Liver (tissue), 9 donors: ENCODE measurements around the gene GBGT1. TPM values are rescaled to one million over a fixed set of nuclear protein-coding genes. Genes with fewer than 3 reads are reported as not detected.

Experiments
- DNase-seq: peaks from one replicate; pipeline ENCODE4 v3.0.0-alpha.2; 2017; ENCODE audit warnings: low spot score
- H3K27ac ChIP-seq, 2 donors: one replicate each; pipeline ENCODE4 v1.7.0; 2013; ENCODE audit warnings: inconsistent platforms in 2 of 2, low read length in 2 of 2, control low read depth in 1 of 2, low read depth in 1 of 2, mild to moderate bottlenecking in 1 of 2
- H3K27me3 ChIP-seq, 4 donors: one replicate each; pipeline versions ENCODE4 v1.6.1 to v1.7.0; 2013; ENCODE audit warnings: low read length in 3 of 4, inconsistent platforms in 1 of 4, mild to moderate bottlenecking in 1 of 4, moderate library complexity in 1 of 4; ENCODE audit not compliant: control insufficient read depth in 4 of 4, insufficient read depth in 4 of 4
- H3K36me3 ChIP-seq, 4 donors: one replicate each; pipeline versions ENCODE4 v1.6.1 to v1.7.0; 2013; ENCODE audit warnings: low read length in 3 of 4, mild to moderate bottlenecking in 3 of 4, low read depth in 1 of 4, moderate library complexity in 1 of 4; ENCODE audit not compliant: control insufficient read depth in 4 of 4, insufficient read depth in 3 of 4
- H3K4me1 ChIP-seq, 4 donors: one replicate each; pipeline versions ENCODE4 v1.6.1 to v1.7.0; 2013; ENCODE audit warnings: low read length in 3 of 4, mild to moderate bottlenecking in 3 of 4, moderate library complexity in 1 of 4; ENCODE audit not compliant: control insufficient read depth in 4 of 4, insufficient read depth in 4 of 4
- H3K4me3 ChIP-seq, 3 donors: one replicate each; pipeline versions ENCODE4 v1.6.1 to v1.7.0; 2013; ENCODE audit warnings: low read length in 3 of 3, control low read depth in 1 of 3, low read depth in 1 of 3, mild to moderate bottlenecking in 1 of 3
- H3K9ac ChIP-seq, 2 donors: one replicate each; pipeline ENCODE4 v1.7.0; 2013; ENCODE audit warnings: low read length in 2 of 2, mild to moderate bottlenecking in 2 of 2, moderate library complexity in 2 of 2, control low read depth in 1 of 2, low read depth in 1 of 2
- H3K9me3 ChIP-seq, 4 donors: one replicate each; pipeline versions ENCODE4 v1.6.1 to v1.7.0; 2013; ENCODE audit warnings: low read length in 3 of 4; ENCODE audit not compliant: control insufficient read depth in 4 of 4
- ATF3 ChIP-seq: IDR thresholded peaks from 2 replicates; pipeline ENCODE4 v1.6.1; 2016; ENCODE audit warnings: antibody characterized with exemption
- CTCF ChIP-seq: fragments of 150-350 bp; IDR thresholded peaks from 2 replicates; pipeline ENCODE4 v1.5.1; 2017; ENCODE audit warnings: improper control_type of control experiment, low read depth, low read length; ENCODE audit not compliant: missing input control
- EGR1 ChIP-seq, 2 donors: IDR thresholded peaks; 2 replicates each; pipeline ENCODE4 v1.6.1; 2016 to 2018; ENCODE audit warnings: antibody characterized with exemption in 2 of 2, low read depth in 2 of 2
- FOXA1 ChIP-seq: IDR thresholded peaks from 2 replicates; pipeline ENCODE4 v1.6.1; 2016; ENCODE audit warnings: antibody characterized with exemption
- FOXA2 ChIP-seq: IDR thresholded peaks from 2 replicates; pipeline ENCODE4 v1.6.1; 2016; ENCODE audit warnings: antibody characterized with exemption
- GABPA ChIP-seq, 2 donors: IDR thresholded peaks in 1 of 2; conservative IDR thresholded peaks in 1 of 2; 2 replicates each; pipeline ENCODE4 v1.6.1; 2016; ENCODE audit warnings: antibody characterized with exemption in 2 of 2, mild to moderate bottlenecking in 1 of 2, moderate library complexity in 1 of 2
- HNF4A ChIP-seq, 2 donors: conservative IDR thresholded peaks; 2 replicates each; pipeline ENCODE4 v1.6.1; 2016; ENCODE audit warnings: antibody characterized with exemption in 2 of 2, mild to moderate bottlenecking in 2 of 2
- HNF4G ChIP-seq: IDR thresholded peaks from 2 replicates; pipeline ENCODE4 v1.6.1; 2016; ENCODE audit warnings: antibody characterized with exemption
- JUND ChIP-seq, 2 donors: IDR thresholded peaks; 2 replicates each; pipeline ENCODE4 v1.6.1; 2016; ENCODE audit warnings: antibody characterized with exemption in 2 of 2
- NR2F2 ChIP-seq: IDR thresholded peaks from 2 replicates; pipeline ENCODE4 v1.6.1; 2016; ENCODE audit warnings: antibody characterized with exemption
- RAD21 ChIP-seq, 2 donors: IDR thresholded peaks; 2 replicates each; pipeline ENCODE4 v1.6.1; 2016; ENCODE audit warnings: antibody characterized with exemption in 2 of 2, mild to moderate bottlenecking in 2 of 2
- RXRA ChIP-seq, 2 donors: IDR thresholded peaks; 2 replicates each; pipeline ENCODE4 v1.6.1; 2017 to 2018; ENCODE audit warnings: antibody characterized with exemption in 2 of 2, mild to moderate bottlenecking in 1 of 2
- SP1 ChIP-seq: IDR thresholded peaks from 2 replicates; pipeline ENCODE4 v1.6.1; 2018; ENCODE audit warnings: antibody characterized with exemption, mild to moderate bottlenecking
- TAF1 ChIP-seq: conservative IDR thresholded peaks from 2 replicates; pipeline ENCODE4 v1.6.1; 2016; ENCODE audit warnings: antibody characterized with exemption, mild to moderate bottlenecking
- YY1 ChIP-seq: IDR thresholded peaks from 2 replicates; pipeline ENCODE4 v1.6.1; 2016; ENCODE audit warnings: antibody characterized with exemption, mild to moderate bottlenecking
- WGBS: extraction: QIAGEN DNeasy Blood & Tissue Kit; methylation state at CpG from one replicate; pipeline ENCODE4 v1.1.7; 2013; 5-methylcytosine and 5-hydroxymethylcytosine counted together
- polyA plus RNA-seq, 2 donors: library from polyadenylated mRNA; stranded (reverse) in 1 of 2; unstranded in 1 of 2; fragments of 200-250 nt in 1 of 2; fragments of >200 nt in 1 of 2; fragmentation: Nextera tagmentation in 1 of 2; extraction: Ambion mirVana in 1 of 2; gene quantifications; one replicate each; pipeline versions ENCODE4 v1.2.1 to v1.2.3, GENCODE V29; 2013 to 2015
- total RNA-seq, 2 donors: library from RNA; depleted of rRNA; stranded (reverse); fragments of >200 nt; gene quantifications; one replicate each; pipeline ENCODE4 v1.2.3, GENCODE V29; 2014
- TF ChIP-seq, protein P1 (sequence below): IDR thresholded peaks from 2 replicates; pipeline ENCODE4 v1.6.1; 2016; ENCODE audit warnings: antibody characterized with exemption
- TF ChIP-seq, protein P2 (sequence below): IDR thresholded peaks from 2 replicates; pipeline ENCODE4 v1.6.1; 2016; ENCODE audit warnings: antibody characterized with exemption
- TF ChIP-seq, protein P3 (sequence below): IDR thresholded peaks from 2 replicates; pipeline ENCODE4 v1.6.1; 2016; ENCODE audit warnings: antibody characterized with exemption, mild to moderate bottlenecking
- donor health status: healthy.
- donor health status: healthy.
- donor health status: healthy.
- donor health status: healthy.
- donor health status: healthy.

The GBGT1 gene
- total and polyA plus RNA-seq, 4 donors: 0.33 to 25.7 (median 2.3) TPM

GRCh38 chr9:133194597-133194996 lies 30.9 kb upstream of the GBGT1 start:
- 82% methylated on average over 4 of the region's 4 CpGs for WGBS
- peaks cover 0 to 2% (median 0%) of the 10 kb centered on the region in 4 donors for H3K27me3 ChIP-seq
- DNase-seq: no peak
- no peak overlapping the region for H3K9ac ChIP-seq
- H3K27ac ChIP-seq: no peak overlapping the region
- H3K36me3 ChIP-seq: no peaks in the 10 kb centered on the region
- no peaks in the 10 kb centered on the region for H3K4me1 ChIP-seq
- no peak overlapping the region for H3K4me3 ChIP-seq
- H3K9me3 ChIP-seq: peaks cover 0 to 6% (median 0%) of the 10 kb centered on the region in 4 donors
- TF ChIP-seq JUND (IDR thresholded peaks at IDR 0.05) (no peak), HNF4G (no peak), FOXA2 (no peak), TAF1 (no peak), ATF3 (no peak), EGR1 (IDR thresholded peaks at IDR 0.05; ENCODE audit: low read depth in 2 of 2) (no peak), FOXA1 (no peak), HNF4A (conservative IDR thresholded peaks at IDR 0.05) (no peak), SP1 (no peak), RAD21 (IDR thresholded peaks at IDR 0.05) (no peak), YY1 (no peak), NR2F2 (no peak), RXRA (IDR thresholded peaks at IDR 0.05) (no peak), CTCF (no peak)
- TF ChIP-seq, protein P1, sequence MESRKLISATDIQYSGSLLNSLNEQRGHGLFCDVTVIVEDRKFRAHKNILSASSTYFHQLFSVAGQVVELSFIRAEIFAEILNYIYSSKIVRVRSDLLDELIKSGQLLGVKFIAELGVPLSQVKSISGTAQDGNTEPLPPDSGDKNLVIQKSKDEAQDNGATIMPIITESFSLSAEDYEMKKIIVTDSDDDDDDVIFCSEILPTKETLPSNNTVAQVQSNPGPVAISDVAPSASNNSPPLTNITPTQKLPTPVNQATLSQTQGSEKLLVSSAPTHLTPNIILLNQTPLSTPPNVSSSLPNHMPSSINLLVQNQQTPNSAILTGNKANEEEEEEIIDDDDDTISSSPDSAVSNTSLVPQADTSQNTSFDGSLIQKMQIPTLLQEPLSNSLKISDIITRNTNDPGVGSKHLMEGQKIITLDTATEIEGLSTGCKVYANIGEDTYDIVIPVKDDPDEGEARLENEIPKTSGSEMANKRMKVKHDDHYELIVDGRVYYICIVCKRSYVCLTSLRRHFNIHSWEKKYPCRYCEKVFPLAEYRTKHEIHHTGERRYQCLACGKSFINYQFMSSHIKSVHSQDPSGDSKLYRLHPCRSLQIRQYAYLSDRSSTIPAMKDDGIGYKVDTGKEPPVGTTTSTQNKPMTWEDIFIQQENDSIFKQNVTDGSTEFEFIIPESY: no peak
- TF ChIP-seq, protein P2, sequence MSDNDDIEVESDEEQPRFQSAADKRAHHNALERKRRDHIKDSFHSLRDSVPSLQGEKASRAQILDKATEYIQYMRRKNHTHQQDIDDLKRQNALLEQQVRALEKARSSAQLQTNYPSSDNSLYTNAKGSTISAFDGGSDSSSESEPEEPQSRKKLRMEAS: no peak
- TF ChIP-seq, protein P3, sequence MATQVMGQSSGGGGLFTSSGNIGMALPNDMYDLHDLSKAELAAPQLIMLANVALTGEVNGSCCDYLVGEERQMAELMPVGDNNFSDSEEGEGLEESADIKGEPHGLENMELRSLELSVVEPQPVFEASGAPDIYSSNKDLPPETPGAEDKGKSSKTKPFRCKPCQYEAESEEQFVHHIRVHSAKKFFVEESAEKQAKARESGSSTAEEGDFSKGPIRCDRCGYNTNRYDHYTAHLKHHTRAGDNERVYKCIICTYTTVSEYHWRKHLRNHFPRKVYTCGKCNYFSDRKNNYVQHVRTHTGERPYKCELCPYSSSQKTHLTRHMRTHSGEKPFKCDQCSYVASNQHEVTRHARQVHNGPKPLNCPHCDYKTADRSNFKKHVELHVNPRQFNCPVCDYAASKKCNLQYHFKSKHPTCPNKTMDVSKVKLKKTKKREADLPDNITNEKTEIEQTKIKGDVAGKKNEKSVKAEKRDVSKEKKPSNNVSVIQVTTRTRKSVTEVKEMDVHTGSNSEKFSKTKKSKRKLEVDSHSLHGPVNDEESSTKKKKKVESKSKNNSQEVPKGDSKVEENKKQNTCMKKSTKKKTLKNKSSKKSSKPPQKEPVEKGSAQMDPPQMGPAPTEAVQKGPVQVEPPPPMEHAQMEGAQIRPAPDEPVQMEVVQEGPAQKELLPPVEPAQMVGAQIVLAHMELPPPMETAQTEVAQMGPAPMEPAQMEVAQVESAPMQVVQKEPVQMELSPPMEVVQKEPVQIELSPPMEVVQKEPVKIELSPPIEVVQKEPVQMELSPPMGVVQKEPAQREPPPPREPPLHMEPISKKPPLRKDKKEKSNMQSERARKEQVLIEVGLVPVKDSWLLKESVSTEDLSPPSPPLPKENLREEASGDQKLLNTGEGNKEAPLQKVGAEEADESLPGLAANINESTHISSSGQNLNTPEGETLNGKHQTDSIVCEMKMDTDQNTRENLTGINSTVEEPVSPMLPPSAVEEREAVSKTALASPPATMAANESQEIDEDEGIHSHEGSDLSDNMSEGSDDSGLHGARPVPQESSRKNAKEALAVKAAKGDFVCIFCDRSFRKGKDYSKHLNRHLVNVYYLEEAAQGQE: no peak

GRCh38 chr9:133191989-133192388 lies 28.3 kb upstream of the GBGT1 start:
- TF ChIP-seq GABPA (IDR thresholded peaks at IDR 0.05 in 1 of 2, conservative IDR thresholded peaks at IDR 0.05 in 1 of 2) (no peak), JUND (IDR thresholded peaks at IDR 0.05) (no peak), EGR1 (IDR thresholded peaks at IDR 0.05; ENCODE audit: low read depth in 2 of 2) (no peak), RAD21 (IDR thresholded peaks at IDR 0.05) (no peak), SP1 (no peak), TAF1 (no peak), ATF3 (no peak), HNF4A (conservative IDR thresholded peaks at IDR 0.05) (no peak), FOXA1 (no peak)
- TF ChIP-seq, protein P1: no peak
- Histone ChIP-seq H3K9ac (no peak overlapping the region), H3K27me3 (peaks cover 0 to 2% (median 0%) of the 10 kb centered on the region in 4 donors), H3K27ac (no peak overlapping the region), H3K4me1 (no peaks in the 10 kb centered on the region), H3K36me3 (no peaks in the 10 kb centered on the region), H3K9me3 (peaks cover 0 to 6% (median 0%) of the 10 kb centered on the region in 4 donors), H3K4me3 (no peak overlapping the region)
- no peak for DNase-seq
- WGBS: 54% methylated on average over 7 of the region's 7 CpGs
